ENCODE measurements around the gene PTMA. TPM values are rescaled to one million over a fixed set of nuclear protein-coding genes. Genes with fewer than 3 reads are reported as not detected.

The PTMA gene
- total and polyA plus RNA-seq, 9 of the 15 experiments (the other 6 are each of a cell fraction or from before 2014, with no cell fraction given), result 429 to 2,322 (median 1,578) TPM

DNA sequence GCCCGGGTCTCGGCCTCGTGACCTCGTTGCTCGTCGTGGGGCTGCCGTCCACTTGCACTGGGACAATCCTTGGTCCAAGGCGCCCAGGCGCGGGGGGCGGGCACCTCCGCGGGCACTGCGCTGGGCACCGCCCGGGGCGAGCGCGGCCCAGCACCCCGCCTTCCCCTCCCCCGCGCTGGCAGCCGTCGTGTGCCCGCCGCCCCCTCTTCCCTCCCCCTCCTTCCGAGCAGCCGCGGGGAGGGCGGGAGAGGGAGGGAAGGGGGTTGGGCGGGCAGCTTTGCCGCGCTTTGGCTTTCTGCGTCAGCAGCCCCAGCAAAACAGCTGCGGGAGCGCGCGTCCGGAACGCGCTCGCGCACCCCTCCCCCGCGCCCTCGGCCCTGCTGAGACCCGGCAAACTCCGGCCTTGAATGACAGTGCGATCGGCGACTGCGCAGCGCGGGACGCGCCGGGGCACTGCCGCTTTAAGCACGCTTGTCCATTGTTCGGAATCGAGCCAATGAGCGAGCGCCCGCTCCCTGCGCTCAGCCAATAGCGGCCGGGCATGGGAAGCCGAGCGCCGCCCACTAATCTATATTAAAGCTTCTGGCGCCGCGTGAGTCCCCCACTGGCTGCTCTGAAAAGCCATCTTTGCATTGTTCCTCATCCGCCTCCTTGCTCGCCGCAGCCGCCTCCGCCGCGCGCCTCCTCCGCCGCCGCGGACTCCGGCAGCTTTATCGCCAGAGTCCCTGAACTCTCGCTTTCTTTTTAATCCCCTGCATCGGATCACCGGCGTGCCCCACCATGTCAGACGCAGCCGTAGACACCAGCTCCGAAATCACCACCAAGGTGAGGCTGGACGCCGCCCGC is at the start of gene PTMA (continued):
- TF ChIP-seq ZBTB40 (IDR thresholded peaks at IDR 0.05), result no peak
- no peak for TF ChIP-seq ZBTB40 (CRISPR knock-in tag; IDR thresholded peaks at IDR 0.05)
- peak; percentile 80 for TF ChIP-seq MEIS2 (IDR thresholded peaks at IDR 0.05; ENCODE audit: partially characterized antibody)
- no peak for TF ChIP-seq SREBF1 (IDR thresholded peaks at IDR 0.05; ENCODE audit: borderline replicate concordance, low read depth, low read length)
- no peak for TF ChIP-seq ZNF23 (CRISPR knock-in tag; IDR thresholded peaks at IDR 0.05)
- no peak for TF ChIP-seq ZNF707 (CRISPR knock-in tag; conservative IDR thresholded peaks at IDR 0.05)
- no peak for TF ChIP-seq MIER1 (IDR thresholded peaks at IDR 0.05; ENCODE audit: low read depth)
- TF ChIP-seq FOXM1 (IDR thresholded peaks at IDR 0.05; ENCODE audit: low read depth), result peak; percentile 34; the same call in 1 of the 2 replicates
- TF ChIP-seq FOXM1 (CRISPR knock-in tag; IDR thresholded peaks at IDR 0.05; ENCODE audit: low read depth), result no peak
- no peak for TF ChIP-seq ZNF740 (CRISPR knock-in tag; IDR thresholded peaks at IDR 0.05)
- TF ChIP-seq ZNF740 (tag; IDR thresholded peaks at IDR 0.05), result no peak
- TF ChIP-seq, protein P1, sequence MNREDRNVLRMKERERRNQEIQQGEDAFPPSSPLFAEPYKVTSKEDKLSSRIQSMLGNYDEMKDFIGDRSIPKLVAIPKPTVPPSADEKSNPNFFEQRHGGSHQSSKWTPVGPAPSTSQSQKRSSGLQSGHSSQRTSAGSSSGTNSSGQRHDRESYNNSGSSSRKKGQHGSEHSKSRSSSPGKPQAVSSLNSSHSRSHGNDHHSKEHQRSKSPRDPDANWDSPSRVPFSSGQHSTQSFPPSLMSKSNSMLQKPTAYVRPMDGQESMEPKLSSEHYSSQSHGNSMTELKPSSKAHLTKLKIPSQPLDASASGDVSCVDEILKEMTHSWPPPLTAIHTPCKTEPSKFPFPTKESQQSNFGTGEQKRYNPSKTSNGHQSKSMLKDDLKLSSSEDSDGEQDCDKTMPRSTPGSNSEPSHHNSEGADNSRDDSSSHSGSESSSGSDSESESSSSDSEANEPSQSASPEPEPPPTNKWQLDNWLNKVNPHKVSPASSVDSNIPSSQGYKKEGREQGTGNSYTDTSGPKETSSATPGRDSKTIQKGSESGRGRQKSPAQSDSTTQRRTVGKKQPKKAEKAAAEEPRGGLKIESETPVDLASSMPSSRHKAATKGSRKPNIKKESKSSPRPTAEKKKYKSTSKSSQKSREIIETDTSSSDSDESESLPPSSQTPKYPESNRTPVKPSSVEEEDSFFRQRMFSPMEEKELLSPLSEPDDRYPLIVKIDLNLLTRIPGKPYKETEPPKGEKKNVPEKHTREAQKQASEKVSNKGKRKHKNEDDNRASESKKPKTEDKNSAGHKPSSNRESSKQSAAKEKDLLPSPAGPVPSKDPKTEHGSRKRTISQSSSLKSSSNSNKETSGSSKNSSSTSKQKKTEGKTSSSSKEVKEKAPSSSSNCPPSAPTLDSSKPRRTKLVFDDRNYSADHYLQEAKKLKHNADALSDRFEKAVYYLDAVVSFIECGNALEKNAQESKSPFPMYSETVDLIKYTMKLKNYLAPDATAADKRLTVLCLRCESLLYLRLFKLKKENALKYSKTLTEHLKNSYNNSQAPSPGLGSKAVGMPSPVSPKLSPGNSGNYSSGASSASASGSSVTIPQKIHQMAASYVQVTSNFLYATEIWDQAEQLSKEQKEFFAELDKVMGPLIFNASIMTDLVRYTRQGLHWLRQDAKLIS (CRISPR knock-in tag; IDR thresholded peaks at IDR 0.05), result peak; percentile 85; the same call in 1 of the 2 replicates
- peak; percentile 65 for TF ChIP-seq EGR1 (conservative IDR thresholded peaks at IDR 0.05)
- TF ChIP-seq HMG20A (CRISPR knock-in tag; conservative IDR thresholded peaks at IDR 0.05), result no peak

Data from K562 (cell line).